Measurements from ENCODE around the gene ZNF814.

- TF ChIP-seq EZH2 (IDR thresholded peaks at IDR 0.05; ENCODE audit: borderline replicate concordance, low read depth, low read length, poor library complexity, severe bottlenecking) = no peak
- TF ChIP-seq CTCF (conservative IDR thresholded peaks at IDR 0.05; ENCODE audit: low read depth, low read length) = no peak
These were observed 18.6 kb downstream of the ZNF814 start for GRCh38 chr19:57870225-57870624.

All from A673 (cell line).